GM15510 (cell line): ENCODE results near the gene KLHL11.

ENCODE experiments used
- POLR2A ChIP-seq: IDR thresholded peaks from 3 replicates; pipeline ENCODE4 v1.6.1; 2011; ENCODE audit warnings: borderline replicate concordance; ENCODE audit not compliant: insufficient read length; ENCODE audit errors: extremely low read depth

The KLHL11 gene

DNA sequence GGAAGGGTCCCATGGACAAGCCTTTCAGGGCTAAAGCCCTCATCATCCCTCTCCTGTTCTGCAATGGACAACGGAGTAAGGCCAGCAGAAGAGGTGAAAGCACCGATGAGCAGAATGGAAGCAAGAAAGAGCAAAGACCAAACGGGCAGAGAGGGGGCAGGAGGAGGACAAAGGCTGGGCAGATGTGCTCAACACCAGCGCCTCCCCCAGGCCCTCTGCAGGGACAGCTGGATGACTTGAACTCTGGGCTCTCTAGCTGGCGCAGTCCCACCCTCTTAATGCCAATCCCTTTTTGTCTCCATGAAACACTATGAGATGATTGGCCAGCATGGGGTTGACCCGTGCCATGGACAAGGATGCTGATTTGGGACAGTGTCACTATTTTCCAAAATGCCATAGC, 31.5 kb upstream of the KLHL11 start:
- no peak for TF ChIP-seq POLR2A

DNA sequence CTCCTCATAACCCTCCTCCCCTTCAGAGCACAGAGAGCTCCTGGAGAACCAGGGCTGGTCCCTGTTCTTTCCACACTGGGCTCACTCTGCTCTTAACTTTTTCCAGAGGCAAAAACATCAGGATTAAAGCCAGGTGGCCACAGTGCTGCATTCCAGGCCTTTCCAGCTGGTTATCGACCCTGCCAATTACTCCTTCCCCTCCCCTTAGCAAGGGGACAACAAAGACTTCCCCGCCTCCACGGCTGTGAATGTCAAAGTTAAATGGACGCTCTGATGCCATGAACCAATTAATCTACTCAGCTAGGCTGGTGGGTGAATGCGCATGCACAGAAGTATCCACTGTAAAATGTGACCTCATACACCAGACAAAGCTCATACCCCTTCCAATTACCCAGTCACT, 30.4 kb upstream of the KLHL11 start:
- no peak for TF ChIP-seq POLR2A

DNA sequence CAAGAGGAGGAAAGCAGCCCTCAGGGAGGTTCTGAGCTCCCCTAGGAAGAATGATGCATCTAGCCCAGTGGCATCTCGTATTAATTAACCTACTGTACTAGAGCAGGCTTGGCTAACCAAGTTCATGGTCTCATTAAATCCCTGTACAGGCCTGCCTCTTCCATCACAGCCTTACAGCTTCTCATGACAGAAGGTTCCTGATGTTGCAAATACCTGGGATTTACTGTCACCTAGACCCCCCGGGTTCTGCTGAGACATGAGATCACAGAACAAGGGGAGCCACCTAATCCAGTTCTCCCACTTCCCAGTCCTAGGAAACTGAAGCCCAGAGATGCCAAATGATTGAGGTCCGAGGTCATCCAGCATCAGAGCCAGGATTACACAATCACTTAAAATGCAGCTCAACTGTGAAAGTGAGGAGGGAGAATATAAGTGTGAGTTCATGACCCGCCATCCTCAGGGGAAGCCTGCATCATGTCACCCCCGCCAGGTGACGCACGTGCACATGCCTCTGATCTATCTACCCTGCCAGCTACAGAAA, 29.6 kb upstream of the KLHL11 start:
- no peak for TF ChIP-seq POLR2A

DNA sequence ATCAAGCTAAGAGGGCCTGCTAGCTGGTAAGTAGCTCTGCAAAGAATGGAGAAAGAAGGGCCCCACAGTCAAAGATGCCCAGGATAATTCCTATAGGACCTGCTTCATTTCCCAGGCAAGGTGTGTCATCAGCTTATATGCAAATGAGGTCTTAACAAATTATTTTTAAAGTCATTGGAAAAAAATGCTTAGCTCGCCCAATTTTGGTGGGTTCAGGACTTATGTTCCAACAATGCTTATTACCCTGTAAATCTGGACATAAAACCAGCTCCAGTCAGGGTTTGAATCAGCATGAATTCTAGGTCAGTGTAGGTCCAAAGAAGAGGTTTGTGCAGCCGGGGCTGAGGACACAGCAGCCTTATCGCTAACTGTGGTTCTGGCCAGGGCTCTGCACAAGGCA, 28.2 kb upstream of the KLHL11 start:
- no peak for TF ChIP-seq POLR2A

DNA sequence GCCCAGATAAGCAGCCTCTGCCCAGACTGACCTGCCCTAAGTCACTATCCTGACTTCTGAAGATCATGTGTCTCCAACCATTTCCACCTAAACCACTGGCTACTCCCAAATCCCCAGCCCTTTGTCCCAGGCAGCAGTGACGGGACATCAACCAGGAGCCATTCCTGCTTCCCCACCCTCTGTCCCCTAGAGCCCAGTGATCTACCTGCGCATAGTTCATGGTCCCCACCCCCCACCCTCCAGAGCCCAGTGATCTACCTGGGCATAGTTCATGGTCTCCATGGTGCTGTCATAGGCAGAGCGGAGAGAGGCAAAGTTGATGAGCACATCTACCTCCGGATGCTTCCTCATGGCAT, 26.8 kb upstream of the KLHL11 start:
- TF ChIP-seq POLR2A, result no peak

DNA sequence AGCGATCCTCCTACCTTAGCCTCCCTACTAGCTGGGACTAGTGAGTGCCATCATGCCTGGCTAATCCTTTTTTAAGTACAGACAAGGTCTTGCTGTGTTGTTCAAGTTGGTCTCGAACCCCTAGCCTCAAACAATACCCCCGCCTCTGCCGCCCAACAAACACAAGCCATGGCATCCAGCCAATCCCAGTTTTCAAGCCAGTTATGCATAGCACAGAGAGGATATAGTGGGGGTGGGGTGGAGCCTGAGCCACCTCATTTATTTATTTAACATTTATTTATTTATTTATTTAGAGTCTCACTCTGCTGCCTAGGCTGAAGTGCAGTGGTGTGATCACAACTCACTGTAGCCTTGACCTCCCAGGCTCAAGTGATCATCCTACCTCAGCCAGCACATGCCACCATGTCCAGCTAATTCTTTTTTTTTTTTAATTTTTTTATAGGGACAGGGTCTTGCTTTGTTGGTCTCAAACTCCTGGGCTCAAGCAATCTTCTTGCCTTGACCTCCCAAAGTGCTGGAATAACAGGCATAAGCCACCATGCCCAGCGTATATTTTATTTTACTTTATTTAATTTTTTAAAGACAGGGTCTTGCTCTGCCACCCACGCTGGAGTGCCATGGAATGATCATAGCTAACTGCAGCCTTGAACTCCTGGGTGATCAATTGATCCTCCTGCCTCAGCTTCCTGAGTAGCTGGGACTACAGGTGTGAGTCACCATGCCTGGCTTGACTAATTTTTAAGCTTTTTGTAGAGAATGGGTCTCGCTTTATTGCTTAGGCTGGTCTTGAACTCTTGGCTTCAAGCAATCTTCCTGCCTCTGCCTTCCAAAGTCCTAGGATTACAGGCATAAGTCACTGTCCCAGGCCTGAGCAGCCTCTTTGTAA, 26.2 kb upstream of the KLHL11 start:
- no peak for TF ChIP-seq POLR2A

DNA sequence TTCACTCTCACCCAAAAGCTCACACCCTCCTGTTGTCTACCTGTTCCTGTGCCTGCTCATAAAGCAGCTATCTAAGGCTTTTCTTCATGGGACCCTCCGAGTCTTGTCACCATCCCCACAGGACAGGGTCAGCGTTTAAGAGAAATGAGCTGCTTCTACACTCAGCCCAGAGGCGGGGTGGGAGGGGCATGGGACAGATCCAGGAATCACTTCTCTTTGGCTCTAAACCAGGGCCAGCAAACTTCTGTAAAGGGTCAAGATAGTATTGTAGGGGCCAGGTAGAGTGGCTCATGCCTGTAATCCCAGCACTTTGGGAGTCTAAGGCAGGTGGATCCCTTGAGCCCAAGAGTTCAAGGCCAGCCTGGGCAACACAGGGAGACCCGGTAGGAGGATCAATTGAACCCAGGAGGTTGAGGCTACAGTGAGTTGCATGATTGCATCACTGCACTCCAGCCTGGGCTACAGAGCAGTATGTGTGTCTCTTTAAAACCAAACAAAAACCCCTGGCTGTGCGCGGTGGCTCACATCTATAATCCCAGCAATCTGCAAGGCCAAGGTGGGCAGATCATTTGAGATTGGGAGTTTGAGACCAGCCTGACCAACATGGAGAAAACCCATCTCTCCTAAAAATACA, 23.2 kb upstream of the KLHL11 start:
- no peak for TF ChIP-seq POLR2A

DNA sequence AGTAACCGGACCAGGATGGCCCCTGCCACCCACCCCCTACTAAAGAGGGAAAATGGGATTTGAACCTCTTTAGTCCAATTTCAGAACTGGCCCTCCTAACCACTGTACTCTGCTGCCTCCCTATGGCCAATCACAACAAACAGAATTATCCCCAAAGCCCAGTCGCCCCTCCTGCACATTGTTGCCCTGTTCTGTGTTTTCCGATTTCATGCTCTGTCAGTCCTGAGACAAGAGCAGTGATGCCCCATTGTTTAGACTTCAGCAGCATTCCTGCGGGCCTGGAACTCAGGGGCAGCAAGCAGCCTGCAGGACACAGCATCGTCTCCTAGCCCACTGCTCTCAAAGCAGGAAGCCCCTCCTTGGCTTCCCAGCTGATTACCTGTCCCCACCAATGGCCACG, 20.5 kb upstream of the KLHL11 start:
- no peak for TF ChIP-seq POLR2A

DNA sequence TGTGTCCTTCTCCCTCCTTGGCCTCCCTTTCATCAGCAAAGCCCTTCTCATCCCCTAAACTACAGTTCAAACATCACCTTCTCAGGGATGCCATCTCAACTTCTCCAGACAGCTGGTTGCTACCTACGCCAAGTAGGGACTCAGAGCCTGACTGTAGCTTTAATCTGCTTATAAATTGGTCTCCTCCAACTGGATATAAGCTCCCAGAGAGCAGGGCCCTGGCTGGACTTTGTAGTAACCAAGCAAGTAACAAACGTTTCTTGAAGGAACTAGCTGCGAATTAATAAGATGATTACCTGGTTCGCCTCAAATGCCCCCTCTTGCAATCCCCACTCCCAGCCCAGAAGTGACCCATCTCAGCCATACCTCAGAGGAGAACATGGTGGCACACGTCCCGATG, 17.5 kb upstream of the KLHL11 start:
- TF ChIP-seq POLR2A, result no peak

DNA sequence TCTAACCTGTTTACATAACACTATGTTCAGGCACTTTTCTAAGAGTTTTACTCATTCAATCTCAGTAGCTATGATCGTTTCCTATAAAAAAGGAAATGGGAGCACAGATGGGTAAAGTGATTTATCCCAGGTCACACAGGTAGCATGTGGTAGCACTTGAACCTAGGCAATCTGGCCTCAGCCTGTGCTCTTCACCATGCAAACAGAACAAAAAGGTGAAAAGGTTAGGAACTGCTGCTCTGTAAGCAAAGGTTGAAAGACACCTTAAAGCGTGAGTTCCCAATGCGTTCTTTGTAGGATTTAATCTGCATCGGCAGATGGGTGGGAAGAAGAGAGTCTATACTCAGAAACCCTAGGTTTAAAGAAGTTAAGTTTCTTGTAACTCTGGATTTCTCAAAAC, 14.9 kb upstream of the KLHL11 start:
- no peak for TF ChIP-seq POLR2A

DNA sequence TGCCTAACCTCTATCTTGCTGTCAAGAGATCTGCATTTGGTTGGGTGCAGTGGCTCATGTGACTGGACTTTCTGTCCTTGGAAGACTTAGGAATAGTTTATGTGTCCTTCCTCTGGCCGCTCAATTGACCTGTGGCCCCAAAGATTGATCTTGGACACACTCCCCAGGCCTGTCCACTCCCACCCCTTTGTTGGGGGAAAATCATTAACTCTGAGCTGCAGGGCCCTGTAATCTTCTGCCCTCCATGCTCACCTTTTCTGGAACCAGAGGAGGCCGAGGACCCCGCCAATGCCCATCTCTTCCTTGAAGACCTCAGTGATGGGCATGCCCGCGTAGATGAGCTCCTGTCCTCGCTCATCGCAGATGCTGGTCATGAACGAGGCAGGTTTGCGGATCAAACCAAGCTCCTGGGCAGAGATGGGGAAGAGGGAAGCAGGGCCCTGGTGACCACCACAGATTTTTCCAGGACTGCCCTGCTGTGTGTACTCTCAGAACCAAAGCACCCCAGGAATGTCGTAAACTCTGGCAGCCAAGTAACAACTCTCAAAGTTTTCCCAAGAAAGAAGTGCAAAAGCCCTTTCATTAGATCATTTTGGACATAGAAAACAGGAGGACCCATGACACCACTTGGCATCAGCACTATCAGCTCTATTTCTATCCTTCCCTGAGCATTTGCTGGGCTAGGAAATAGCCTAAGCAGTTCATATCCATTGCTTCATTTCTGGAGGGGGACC, 8.5 kb upstream of the KLHL11 start:
- TF ChIP-seq POLR2A, result no peak

DNA sequence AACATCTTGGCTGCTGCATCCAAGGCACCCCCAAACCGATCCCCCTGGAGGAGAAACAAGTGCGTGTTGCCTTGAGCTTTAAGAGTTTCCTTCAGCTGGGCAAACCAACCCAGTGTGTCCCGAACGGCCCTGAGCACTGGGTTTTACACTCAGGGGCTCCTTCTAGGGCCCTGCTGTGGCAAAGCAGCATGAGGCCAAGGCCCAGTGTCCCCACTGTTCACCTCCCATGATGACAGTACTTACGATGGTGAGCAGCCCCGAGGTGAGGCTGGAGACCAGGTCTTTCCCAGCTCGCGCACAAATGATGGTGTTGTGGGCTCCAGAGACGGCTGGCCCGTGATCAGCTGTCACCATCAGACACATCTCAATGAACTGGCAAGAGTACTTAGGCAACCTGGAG, 6.6 kb upstream of the KLHL11 start:
- TF ChIP-seq POLR2A, result no peak

DNA sequence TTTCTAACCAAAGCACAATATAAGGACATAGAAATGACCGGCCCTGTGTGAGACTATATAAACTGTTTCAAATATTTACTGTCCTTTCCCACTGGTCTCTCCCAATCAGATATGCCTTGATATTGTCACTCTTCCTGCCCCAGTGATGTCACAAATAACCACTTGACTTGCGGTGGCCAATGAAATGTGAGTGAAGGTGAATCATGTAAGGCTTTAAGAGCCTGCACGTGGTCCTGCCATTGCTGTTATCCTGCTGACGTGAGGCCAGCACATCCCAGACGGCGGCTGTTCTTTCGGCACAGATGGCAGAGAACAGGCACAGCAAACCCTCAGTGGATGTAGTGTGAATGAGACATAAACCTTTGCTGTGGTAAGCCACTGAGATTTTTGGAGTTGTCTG, 5.4 kb upstream of the KLHL11 start:
- no peak for TF ChIP-seq POLR2A

DNA sequence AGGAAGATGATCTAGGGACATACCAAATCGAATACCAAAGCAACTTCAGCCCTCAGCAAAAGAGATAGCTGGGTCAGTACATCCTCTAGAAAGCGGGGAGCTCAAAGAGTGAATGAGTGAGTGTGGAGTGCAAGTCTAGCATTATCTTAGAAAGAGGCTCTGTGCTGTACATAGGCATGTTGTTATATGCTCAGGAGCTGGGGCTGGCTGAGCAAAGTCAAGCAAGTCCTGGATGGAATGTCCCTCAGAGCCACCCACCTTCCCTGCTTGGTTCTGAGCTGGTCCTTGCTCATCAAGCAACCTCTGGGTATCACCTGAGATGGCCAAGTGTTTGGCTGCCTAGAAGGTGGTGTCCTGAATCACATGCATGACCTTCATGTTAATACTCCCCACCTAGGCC, 4.9 kb upstream of the KLHL11 start:
- TF ChIP-seq POLR2A, result no peak

DNA sequence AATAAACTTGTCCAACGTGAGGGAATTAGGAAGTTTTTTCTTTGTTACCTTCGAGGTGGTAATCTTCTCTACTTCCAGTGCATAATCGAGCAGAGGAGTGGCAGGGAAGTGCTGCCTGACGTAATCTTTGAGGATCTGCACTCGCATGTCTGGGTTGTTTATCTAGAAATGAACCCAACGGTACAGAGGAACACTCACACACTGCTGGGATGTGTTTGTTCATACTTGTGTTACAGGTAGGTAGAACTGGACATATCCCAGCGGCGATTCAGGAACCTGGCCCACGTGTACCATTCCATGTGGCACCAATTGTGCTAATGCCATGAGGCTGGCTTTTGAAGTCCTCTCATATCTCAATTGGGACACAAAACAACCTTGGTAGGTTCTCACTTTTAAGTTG, 4.2 kb upstream of the KLHL11 start:
- TF ChIP-seq POLR2A, result no peak

DNA sequence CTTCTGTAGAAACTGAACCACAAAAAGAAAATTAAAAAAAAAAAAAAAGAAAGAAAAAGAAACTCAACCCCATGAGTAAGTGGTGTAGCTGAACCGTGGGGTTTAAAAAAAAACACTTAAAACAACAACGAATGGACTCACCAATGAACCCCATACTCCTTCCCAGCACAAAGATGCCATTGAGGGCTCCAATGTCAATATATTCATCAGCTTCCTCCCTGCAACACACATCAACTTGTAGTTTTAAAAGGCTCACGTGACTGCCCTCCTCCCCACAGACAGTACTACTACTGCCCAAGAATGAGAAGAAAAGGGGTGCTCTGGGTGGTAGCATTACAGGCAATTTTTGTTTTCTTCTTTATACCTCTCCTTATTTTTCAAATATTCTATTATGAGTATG, 3.3 kb upstream of the KLHL11 start:
- TF ChIP-seq POLR2A, result no peak

DNA sequence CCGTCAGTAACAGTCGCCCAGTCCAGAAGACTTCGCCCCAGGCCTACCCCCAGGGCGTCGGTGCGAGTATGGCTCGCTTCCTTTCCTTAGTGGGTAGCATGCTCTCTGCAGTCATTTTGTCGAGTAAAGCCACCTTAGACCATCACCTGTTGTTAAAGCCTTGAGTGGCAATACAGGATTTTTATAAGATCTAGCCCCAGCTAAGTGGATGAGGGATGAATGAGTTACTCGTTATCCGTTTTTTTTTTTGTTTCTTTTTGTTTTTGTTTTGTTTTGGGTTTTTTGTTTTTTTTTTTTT, 322 bp upstream of the KLHL11 start:
- TF ChIP-seq POLR2A, result no peak

DNA sequence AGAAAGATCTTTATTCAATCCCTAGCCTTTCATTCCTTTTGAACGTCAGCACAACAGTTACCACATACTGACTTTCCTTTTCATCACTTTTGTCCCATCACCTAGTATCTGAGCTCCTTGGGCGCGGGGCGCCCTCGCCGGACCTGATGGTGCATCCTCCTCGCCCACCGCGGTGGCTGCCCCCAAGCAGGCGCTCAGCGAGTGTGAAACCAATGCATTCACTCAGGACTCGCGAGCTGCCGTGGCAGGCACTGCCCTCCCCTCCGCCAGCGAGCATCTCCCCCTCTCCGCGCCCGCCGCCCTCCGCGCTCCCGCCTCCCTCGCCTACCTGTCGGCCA, 756 bp downstream of the KLHL11 start:
- no peak for TF ChIP-seq POLR2A
